SK-N-SH treated with all-trans-retinoic acid at 6 μM for 48 hours (cell line): ENCODE data around the gene SPCS2.

ENCODE experiments used
- GLIS3 ChIP-seq: fragments of 250-450 bp; sonication (Bioruptor Pico); IDR thresholded peaks from 2 replicates; pipeline ENCODE4 v1.5.0; 2020; ENCODE audit warnings: mild to moderate bottlenecking, moderate library complexity
- PATZ1 ChIP-seq: fragments of 250-450 bp; sonication (Bioruptor Pico); IDR thresholded peaks from 2 replicates; pipeline ENCODE4 v1.8.0; 2020; ENCODE audit warnings: mild to moderate bottlenecking, moderate library complexity, borderline replicate concordance
- TOX ChIP-seq: fragments of 250-450 bp; sonication (Bioruptor Pico); IDR thresholded peaks from 2 replicates; pipeline ENCODE4 v1.8.0; 2021; ENCODE audit warnings: mild to moderate bottlenecking, moderate library complexity, borderline replicate concordance
- ZFP30 ChIP-seq: fragments of 450-650 bp; formaldehyde crosslinking; IDR thresholded peaks from 2 replicates; pipeline ENCODE4 v1.5.0; 2022; ENCODE audit warnings: mild to moderate bottlenecking, moderate library complexity

- TF ChIP-seq PATZ1 (CRISPR knock-in tag) (no peak), GLIS3 (CRISPR knock-in tag) (no peak), ZFP30 (CRISPR knock-in tag) (no peak), TOX (no peak)
These were observed 2.2 kb downstream of the SPCS2 start for GRCh38 chr11:74951226-74951625.
